ENCODE data around the gene DGKE. TPM values are rescaled to one million over a fixed set of nuclear protein-coding genes. Genes with fewer than 3 reads are reported as not detected.

DGKE gene
- total and polyA plus RNA-seq, 2 of the 13 experiments (the other 11 are each of a cell fraction or from before 2014, with no cell fraction given): 3.2 to 5.3 TPM

DNA sequence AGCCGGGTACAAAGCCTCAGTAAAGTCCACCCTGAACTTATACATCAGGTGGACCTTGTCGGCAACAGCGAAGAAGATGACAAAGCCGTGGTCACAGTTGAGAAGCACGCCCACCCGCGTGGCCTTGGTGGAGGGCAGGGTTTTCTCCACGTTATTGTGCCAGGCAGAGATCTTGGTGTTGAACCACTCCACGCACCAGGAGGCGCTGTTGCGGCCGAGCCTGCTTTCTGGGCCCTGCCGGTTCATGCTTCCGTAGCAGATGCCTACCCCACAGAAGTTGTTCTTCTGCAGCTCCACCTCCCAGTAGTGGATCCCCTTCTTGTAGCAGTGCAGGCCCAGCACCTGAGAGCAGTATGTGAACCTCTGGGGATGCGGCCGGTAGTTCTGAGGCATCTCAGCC lies 57.8 kb downstream of the DGKE start (continued):
- TF ChIP-seq, protein P1, sequence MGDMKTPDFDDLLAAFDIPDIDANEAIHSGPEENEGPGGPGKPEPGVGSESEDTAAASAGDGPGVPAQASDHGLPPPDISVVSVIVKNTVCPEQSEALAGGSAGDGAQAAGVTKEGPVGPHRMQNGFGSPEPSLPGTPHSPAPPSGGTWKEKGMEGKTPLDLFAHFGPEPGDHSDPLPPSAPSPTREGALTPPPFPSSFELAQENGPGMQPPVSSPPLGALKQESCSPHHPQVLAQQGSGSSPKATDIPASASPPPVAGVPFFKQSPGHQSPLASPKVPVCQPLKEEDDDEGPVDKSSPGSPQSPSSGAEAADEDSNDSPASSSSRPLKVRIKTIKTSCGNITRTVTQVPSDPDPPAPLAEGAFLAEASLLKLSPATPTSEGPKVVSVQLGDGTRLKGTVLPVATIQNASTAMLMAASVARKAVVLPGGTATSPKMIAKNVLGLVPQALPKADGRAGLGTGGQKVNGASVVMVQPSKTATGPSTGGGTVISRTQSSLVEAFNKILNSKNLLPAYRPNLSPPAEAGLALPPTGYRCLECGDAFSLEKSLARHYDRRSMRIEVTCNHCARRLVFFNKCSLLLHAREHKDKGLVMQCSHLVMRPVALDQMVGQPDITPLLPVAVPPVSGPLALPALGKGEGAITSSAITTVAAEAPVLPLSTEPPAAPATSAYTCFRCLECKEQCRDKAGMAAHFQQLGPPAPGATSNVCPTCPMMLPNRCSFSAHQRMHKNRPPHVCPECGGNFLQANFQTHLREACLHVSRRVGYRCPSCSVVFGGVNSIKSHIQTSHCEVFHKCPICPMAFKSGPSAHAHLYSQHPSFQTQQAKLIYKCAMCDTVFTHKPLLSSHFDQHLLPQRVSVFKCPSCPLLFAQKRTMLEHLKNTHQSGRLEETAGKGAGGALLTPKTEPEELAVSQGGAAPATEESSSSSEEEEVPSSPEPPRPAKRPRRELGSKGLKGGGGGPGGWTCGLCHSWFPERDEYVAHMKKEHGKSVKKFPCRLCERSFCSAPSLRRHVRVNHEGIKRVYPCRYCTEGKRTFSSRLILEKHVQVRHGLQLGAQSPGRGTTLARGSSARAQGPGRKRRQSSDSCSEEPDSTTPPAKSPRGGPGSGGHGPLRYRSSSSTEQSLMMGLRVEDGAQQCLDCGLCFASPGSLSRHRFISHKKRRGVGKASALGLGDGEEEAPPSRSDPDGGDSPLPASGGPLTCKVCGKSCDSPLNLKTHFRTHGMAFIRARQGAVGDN (CRISPR knock-in tag; IDR thresholded peaks at IDR 0.05): peak; percentile 22; the same call in 1 of the 2 replicates

DNA sequence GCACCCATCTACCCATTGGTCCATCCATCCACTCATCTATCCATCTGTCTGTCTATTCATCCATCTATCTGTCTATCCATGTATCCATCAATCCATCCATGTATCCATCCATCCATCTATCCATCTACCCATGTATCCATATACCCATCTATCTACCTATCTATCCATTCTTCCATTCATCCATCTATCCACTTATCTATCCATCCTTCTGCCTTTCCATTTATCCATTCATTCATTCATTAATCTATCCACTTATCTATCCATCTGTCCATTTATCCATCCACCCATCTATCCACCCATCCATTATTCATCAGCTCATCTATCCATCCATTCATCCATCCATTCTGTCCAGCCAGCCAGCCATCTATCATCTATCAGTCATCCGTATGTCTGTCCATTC lies 58.4 kb downstream of the DGKE start:
- FAIRE-seq: no peak
- peak; percentile 44 for TF ChIP-seq PHB2 (IDR thresholded peaks at IDR 0.05; ENCODE audit: partially characterized antibody)
- TF ChIP-seq NBN (conservative IDR thresholded peaks at IDR 0.05): 0 out of 2 replicates have a peak, but pooled peaks have one; percentile 9
- TF ChIP-seq ATF7 (IDR thresholded peaks at IDR 0.05): 0 out of 2 replicates have a peak, but pooled peaks have one; percentile 14
- TF ChIP-seq ATF7 (CRISPR knock-in tag; IDR thresholded peaks at IDR 0.05): no peak
- no peak for TF ChIP-seq ZNF235 (CRISPR knock-in tag; IDR thresholded peaks at IDR 0.05; ENCODE audit: borderline replicate concordance)
- TF ChIP-seq, protein P2, sequence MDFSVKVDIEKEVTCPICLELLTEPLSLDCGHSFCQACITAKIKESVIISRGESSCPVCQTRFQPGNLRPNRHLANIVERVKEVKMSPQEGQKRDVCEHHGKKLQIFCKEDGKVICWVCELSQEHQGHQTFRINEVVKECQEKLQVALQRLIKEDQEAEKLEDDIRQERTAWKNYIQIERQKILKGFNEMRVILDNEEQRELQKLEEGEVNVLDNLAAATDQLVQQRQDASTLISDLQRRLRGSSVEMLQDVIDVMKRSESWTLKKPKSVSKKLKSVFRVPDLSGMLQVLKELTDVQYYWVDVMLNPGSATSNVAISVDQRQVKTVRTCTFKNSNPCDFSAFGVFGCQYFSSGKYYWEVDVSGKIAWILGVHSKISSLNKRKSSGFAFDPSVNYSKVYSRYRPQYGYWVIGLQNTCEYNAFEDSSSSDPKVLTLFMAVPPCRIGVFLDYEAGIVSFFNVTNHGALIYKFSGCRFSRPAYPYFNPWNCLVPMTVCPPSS (IDR thresholded peaks at IDR 0.05): peak; percentile 77; the same call in 1 of the 2 replicates
- TF ChIP-seq LCORL (IDR thresholded peaks at IDR 0.05): peak; percentile 32; the same call in 1 of the 2 replicates
- TF ChIP-seq LCORL (CRISPR knock-in tag; IDR thresholded peaks at IDR 0.05): no peak
- no TSS peak for BruUV-seq (replicated peaks)
- no peak overlapping the region for H2AFZ ChIP-seq (ENCODE audit: low read length)
- no peaks in the 10 kb centered on the region for H3K27me3 ChIP-seq (ENCODE audit: control insufficient read depth in 1 of 2, insufficient read depth in 2 of 2, low read length in 2 of 2)
- no peak overlapping the region for H3K4me3 ChIP-seq (replicated peaks in 1 of 3; ENCODE audit: insufficient read depth in 1 of 3, low read depth in 2 of 3, low read length in 3 of 3)
- peaks cover 16% of the 10 kb centered on the region for H3K4me1 ChIP-seq (ENCODE audit: insufficient read depth, low read length)
- POLR2A ChIA-PET: no interaction called here
- H3K36me3 ChIP-seq (replicated peaks in 1 of 2; ENCODE audit: control insufficient read depth in 1 of 2, insufficient read depth in 2 of 2, low read length in 2 of 2): peaks cover 34 to 69% of the 10 kb centered on the region in 2 experiments
- H3K27ac ChIP-seq (ENCODE audit: extremely low read length, insufficient read depth, low read length): no peak overlapping the region
- intact Hi-C loops (cut with micrococcal nuclease; ENCODE audit: unreplicated experiment): loop anchor here (10.0 kb wide), 1 partner anchor 52 kb away; no protein-coding TSS in a partner anchor
- no peak overlapping the region for H3K9ac ChIP-seq (ENCODE audit: insufficient read depth, low read depth, low read length)
- no peaks in the 10 kb centered on the region for H3K79me2 ChIP-seq (ENCODE audit: insufficient read depth, low read length)
- no peak for DNase-seq (ENCODE audit: low spot score)
- H4K20me1 ChIP-seq (ENCODE audit: insufficient read depth, low read length): no peaks in the 10 kb centered on the region; the same call in 1 of the 2 replicates
- 100% methylated on average over 1 of the region's 1 CpG for WGBS (ENCODE audit: low lambda C conversion rate)
- peaks cover 9% of the 10 kb centered on the region for H3K9me3 ChIP-seq (ENCODE audit: low read length)
- CTCF ChIA-PET (ENCODE audit: low intra/inter-chr PET ratio, low total read pairs): interaction anchor here (1.8 kb wide), 1 partner anchor 48 kb away, joined by 12 read pairs; no protein-coding TSS in a partner anchor
- no peak overlapping the region for H3K4me2 ChIP-seq (ENCODE audit: low read depth, low read length)
- in situ Hi-C loops (cut with HindIII; ENCODE audit: extremely low pct_ligation_motif_present, low pct_unique_long_range_greater_than_20kb): no loop called here
- no peak for ATAC-seq

Data from HepG2 (cell line).